Astrocyte (in vitro differentiated cells and primary cell): Measurements from ENCODE around the gene DCP1B.

Source experiments
- EZH2 ChIP-seq: IDR thresholded peaks from 2 replicates; pipeline ENCODE4 v1.6.1; 2012; ENCODE audit warnings: mild to moderate bottlenecking, low read length, inconsistent platforms; ENCODE audit not compliant: insufficient read depth
- TF ChIP-seq, protein P1 (sequence below): IDR thresholded peaks from 2 replicates; pipeline ENCODE4 v1.5.1; 2011; ENCODE audit warnings: low read depth, mild to moderate bottlenecking, inconsistent platforms, low read length, moderate library complexity; ENCODE audit not compliant: insufficient read depth

GRCh38 chr12:2029851-2030250 lies 25.6 kb upstream of the DCP1B start:
- TF ChIP-seq EZH2: no peak
- TF ChIP-seq, protein P1, sequence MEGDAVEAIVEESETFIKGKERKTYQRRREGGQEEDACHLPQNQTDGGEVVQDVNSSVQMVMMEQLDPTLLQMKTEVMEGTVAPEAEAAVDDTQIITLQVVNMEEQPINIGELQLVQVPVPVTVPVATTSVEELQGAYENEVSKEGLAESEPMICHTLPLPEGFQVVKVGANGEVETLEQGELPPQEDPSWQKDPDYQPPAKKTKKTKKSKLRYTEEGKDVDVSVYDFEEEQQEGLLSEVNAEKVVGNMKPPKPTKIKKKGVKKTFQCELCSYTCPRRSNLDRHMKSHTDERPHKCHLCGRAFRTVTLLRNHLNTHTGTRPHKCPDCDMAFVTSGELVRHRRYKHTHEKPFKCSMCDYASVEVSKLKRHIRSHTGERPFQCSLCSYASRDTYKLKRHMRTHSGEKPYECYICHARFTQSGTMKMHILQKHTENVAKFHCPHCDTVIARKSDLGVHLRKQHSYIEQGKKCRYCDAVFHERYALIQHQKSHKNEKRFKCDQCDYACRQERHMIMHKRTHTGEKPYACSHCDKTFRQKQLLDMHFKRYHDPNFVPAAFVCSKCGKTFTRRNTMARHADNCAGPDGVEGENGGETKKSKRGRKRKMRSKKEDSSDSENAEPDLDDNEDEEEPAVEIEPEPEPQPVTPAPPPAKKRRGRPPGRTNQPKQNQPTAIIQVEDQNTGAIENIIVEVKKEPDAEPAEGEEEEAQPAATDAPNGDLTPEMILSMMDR: no peak
